Activated naive CD4-positive, alpha-beta T cell treated with Interleukin-2 at 50 U/mL for 16 hours (primary cell): Measurements from ENCODE around the gene DBH.

ENCODE experiments used
- DNase-seq: peaks from one replicate; pipeline ENCODE4 v3.0.0-alpha.2; 2020

DBH gene

DNA sequence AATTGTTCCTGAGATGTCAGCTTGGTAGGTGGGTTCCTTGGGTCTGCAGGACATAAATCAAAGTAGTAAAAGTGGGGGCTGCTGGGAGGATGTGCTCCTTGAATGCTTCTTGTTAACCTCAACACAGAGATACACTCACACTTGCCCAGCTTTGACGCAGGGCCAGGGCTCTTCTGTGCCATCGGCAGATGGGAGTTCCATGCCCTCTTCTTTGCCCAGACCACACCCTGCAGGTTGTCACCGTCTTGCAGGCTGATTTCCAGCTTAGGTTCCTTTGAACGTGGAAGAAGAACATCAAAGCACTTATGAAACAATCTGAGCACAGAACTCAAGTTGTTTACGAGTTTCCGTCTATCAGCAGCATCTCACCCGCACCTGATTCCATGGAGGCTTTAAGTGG lies 11.0 kb downstream of the DBH start:
- DNase-seq = no peak

- no peak for DNase-seq
Measured at GRCh38 chr9:133647765-133648469, 11.8 kb downstream of the DBH start.

- no peak for DNase-seq
Measured at GRCh38 chr9:133649194-133649593, 13.0 kb downstream of the DBH start.

DNA sequence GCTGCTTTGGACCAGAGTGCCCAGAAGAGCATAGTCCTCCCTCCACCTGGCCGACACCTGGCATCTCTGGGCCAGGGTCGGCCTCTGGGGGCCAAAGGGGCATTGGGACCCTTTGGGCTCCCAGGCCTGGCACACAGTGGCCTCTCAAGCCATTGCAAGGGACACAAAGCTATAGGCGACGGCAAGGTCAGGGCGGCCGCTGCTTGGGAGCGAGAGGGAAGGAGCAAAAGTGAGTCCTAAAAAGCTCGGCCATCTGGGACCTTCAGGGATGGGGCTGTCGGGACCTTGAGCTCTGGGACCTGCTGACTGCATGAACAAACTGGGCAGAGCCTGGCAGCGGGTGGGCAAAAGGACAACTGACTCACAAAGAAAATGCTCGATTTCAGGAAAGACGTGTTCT lies 13.9 kb downstream of the DBH start:
- DNase-seq = no peak

GRCh38 chr9:133653638-133654037 lies 17.5 kb downstream of the DBH start:
- no peak for DNase-seq

GRCh38 chr9:133654736-133655657 lies 18.8 kb downstream of the DBH start:
- no peak for DNase-seq

GRCh38 chr9:133655701-133656100 lies 19.5 kb downstream of the DBH start:
- no peak for DNase-seq

DNA sequence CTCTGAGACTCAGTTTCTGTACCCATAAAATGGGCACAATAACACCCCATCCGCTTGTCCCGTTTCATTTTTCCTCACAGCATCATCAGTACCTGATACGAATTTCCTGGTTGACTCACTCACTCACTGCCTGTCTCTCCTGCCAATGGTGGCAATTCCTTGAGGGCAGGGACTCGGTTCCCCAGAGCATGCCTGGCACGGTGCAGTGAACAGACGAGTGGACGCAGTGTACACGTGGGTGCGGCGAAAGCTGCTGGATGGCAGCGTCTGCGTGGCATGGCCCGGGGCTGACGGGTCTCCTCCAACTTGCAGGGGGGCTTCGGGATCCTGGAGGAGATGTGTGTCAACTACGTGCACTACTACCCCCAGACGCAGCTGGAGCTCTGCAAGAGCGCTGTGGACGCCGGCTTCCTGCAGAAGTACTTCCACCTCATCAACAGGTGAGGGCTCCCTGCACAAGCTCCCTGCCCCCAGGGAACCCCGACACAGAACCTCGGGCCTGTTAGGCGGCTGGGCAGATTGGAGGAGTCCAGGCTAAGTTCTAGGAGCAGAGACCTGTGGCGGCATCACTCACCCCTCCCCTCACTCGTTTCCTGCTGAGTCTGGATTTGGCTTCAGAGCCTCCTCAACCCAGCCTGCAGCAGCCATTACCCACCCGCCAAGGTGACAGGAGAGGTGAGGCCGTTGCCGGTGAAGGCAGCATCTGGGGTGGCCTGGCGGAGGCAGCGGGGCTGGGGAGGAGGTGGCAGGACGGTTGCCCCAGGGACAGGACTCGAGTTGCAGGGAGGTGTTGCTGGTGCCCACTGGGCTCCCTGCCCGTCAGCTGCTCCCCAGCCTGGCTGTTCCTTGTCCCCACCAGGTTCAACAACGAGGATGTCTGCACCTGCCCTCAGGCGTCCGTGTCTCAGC lies 20.3 kb downstream of the DBH start:
- peak; percentile 8 for DNase-seq

DNA sequence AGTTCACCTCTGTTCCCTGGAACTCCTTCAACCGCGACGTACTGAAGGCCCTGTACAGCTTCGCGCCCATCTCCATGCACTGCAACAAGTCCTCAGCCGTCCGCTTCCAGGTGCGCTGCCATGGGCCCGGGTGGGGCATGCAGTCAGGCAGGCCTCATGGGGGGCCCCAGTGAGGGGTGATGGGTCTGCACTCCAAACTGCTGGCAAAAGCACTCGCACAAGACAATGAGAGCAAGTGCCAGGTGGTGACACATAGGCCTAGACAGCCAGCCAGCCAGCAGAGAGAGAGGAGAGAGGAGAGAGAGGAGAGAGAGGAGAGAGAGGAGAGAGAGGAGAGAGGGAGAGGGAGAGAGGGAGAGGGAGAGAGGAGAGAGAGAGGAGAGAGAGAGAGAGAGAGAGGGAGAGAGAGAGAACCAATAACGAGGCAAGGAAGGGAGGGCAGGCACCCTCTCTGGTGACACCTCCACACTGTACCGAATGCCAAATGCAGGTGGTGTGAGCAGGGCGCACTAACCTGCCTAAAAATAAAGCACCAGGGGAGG lies 21.0 kb downstream of the DBH start:
- no peak for DNase-seq

- DNase-seq = no peak
Measured at GRCh38 chr9:133658442-133659431, 22.6 kb downstream of the DBH start.

DNA sequence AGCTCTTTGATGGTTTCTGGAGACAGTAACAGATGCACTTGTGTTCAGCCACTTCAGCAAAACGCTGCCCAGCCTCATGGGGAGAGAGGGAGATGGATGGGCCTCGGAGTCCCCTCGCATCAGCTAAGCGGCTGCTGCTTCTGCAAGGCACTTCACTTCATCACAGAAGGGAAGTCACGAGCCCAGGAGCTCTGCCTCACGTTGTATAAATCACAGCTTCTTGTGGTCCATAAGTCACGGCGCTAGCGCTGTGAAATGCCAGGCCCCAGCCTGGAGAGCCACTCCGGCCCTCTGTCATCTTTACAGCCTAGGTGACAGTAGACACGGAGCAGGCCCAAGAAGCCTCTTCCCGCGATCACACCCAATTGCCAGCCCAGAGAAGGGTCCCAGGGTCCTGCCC lies 23.4 kb downstream of the DBH start:
- DNase-seq = no peak

DNA sequence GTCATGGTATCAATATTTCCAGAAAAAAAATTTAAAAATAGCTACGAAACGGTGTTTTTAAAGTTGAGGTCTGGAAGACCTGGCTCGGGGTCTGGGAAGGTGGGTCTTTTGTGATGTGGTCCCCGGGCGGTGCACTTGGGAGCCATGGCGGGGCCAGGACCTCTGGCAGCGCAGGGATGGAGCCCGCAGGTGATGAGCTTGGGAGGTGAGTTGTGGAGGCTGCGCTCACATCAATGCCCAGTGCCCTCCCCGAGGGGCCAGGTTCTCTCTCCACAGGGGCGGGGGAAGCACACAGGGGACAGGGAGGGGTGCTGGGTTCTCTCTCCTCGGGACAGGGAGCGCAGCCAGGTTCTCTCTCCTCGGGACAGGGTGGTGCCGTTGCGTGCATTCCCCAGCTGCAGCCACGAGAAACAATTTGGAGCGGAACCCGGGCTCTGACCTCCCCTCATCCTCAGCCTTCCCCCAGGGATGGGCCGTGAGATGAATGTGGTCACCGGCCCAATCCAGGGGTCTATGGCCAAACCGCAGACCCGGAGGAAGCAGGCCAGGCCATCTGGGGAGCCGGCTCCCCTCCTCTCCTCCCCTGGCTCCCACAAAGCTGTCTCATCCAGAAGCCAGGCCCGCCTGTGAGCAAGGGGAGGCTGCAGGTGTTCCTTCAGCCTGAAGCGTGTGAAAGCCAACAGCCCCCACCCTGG lies 25.8 kb downstream of the DBH start:
- DNase-seq = no peak

DNA sequence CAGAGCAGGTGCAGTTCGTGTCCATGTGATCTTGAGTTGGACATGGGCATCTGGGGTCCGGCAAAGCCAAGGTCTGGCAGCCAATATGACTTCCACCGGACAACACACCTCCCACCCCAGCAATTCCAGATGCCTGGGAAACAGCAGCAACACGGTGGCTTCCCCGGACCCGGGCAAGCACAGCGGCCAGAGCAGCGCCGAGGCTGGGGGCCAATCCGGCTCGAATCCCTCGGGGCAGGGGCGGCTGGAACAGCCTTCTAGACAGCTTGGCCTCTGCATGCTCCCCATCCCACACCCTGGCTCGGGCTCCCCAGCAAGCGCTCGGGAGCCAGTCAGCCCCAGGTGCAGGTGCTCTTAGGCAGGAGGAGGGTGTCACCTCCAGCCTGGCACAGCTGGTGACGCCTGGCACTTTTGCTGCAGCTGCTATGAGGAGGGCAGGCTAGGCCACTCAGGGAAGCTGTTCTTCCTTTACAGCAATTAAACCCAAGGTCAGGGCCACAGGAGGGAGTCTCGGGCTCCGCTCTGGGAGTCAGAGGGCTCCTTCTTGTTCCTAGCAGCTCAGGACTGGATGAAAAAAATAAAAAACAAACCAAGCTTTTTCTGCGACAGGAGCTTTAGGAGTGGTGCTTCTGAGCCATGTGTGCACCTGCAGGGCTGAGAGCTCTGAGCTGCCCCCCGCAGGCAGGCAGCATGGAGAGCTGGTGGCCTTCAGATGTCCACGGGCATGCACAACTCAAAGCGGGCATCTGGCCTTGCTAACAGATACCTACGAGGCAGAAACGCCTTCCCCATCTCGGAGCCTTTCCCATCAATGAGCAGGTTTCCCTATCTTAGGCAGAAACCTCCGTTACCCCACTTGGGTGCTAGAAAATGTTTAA lies 28.2 kb downstream of the DBH start:
- DNase-seq = no peak

DNA sequence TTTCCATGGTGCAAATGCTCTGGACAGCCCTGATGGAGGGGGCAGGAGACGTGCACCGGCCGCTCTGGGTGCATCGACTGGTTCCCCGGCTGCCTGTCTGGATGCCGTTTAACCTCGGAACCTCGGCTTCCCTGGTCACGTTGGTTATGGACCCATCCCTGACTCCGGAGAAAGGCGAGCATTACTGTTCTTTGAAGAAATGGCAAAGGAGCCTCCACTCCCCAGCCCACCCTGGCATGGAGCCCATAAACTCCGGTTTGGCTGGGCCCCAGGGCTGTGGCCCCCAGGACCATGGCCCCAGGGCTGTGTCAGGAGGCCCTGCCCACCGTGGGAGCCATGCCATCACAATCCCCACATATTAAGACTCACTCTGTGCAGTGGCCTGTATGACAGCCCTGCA lies 28.9 kb downstream of the DBH start:
- DNase-seq = no peak

GRCh38 chr9:133665535-133665934 lies 29.4 kb downstream of the DBH start:
- DNase-seq = no peak

DNA sequence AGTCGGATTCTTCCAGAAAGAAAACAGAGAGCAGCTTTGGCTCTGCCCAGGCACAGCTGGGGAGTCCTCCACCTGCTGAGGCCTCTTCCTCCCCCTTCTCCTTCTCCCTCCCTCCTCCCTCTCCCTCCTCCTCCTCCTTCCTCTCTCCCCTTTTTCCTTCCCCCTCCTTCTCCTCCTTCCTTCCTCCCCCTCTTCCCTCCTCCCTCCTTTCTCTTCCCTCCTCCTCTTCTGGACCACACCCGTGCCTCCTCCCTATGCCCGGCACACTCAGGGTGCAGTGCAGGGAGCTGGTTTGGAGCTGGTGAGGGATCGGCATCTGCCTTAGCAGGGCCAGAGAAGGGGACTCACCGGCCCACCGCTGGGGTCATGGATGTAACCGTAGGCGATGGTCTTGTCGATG lies 30.2 kb downstream of the DBH start:
- no peak for DNase-seq

DNA sequence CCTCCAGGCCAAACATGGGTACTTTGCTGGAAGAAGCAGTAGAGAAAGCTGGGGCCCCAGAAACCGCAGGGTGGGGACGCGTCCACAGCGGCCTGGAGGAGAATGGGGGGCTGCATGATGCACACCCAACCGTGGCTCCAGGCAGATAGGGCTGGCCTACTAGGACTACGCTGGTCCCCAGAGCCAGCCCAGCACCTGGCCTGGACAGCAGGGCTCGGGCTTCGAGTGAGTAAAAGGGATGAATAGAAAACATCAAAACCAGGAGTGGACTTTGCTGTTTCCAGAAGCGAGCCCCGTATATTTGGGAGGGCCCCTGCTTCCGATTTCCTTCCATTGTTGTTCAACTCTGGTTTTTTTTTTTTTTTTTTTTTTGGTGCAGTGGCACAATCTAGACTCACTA lies 30.7 kb downstream of the DBH start:
- DNase-seq = no peak

DNA sequence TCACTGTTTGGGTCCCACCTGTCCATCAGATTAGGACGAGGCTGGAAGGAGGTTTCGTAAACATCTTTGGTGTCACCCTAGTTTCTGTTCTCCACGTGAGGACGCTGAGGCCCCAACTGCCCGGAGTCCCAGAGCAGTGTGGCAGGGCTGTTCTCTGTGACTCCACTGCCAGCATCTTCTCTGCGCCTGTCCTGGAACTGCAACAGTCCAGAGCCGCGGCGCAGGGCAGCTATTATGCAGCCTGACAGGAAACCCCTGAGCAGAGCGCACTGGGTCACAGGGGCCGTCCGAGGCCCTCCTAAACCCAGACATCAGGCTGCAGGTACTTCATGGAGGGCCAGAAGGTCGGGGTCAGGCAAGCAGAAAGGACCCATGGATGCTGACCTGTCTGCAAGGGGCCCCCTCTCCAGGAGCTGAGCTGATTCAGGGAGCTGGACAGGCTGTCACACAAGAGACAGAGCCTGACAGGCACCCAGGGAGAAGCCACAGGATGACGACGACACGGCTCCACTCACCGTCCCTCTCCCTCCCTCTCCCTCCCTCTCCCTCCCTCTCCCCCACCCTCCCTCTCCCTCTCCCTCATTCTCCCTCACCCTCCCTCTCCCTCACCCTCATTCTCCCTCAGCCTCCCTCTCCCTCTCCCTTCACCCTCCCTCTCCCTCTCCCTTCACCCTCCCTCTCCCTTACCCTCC lies 31.7 kb downstream of the DBH start:
- no peak for DNase-seq

DNA sequence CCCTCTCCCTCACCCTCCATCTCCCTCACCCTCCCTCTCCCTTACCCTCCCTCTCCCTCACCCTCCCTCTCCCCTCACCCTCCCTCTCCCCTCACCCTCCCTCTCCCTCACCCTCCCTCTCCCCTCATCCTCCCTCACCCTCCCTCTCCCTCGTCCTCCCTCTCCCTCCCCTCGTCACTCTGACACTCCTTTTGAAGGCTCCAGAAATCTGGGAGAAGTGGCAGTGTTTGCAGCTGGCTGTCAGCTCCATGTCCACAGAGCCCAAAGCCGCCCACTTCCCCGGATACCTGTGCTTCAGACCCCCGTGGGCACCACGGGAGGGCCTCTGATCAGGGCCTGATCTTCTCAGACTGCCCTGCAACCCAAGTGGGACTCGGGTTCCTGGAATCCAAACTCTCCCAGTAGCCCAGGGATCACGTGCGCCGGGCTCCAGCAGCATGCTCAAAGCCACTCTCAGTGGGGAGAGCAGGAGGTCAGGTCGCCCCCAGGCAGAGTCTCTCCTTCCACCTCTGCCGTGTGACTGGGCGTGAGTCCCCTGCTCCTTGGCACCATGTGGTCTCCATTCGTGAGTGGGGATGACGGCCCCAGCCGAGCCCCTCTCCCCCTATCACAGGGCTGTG lies 33.1 kb downstream of the DBH start:
- no peak for DNase-seq
